OCI-LY3 (cell line): Measurements from ENCODE around the gene NSFL1C.

Source experiments
- H2AFZ ChIP-seq: fragments of 200-600, 300-600 bp; shearing (Covaris generic); 2 replicates; pipeline ENCODE4 v1.6.0; 2014; ENCODE audit warnings: antibody characterized with exemption, low read depth, low read length
- H3K27ac ChIP-seq: fragments of 200-600, 300-600 bp; sonication (generic); 2 replicates; pipeline ENCODE4 v1.5.1; 2014; ENCODE audit warnings: mild to moderate bottlenecking, low read length, moderate library complexity, mixed read lengths
- H3K27me3 ChIP-seq: fragments of 200-600, 300-600 bp; sonication (generic); 2 replicates; pipeline ENCODE4 v1.6.1; 2014; ENCODE audit warnings: low read depth, low read length, mixed read lengths
- H3K36me3 ChIP-seq: fragments of 200-600, 300-600 bp; sonication (generic); replicated peaks from 2 replicates; pipeline ENCODE3; 2014; ENCODE audit warnings: low read depth, low read length, mixed read lengths
- H3K4me1 ChIP-seq: fragments of 300-600, 200-600 bp; sonication (generic); 2 replicates; pipeline ENCODE4 v1.6.1; 2014; ENCODE audit warnings: low read length, mixed read lengths
- H3K4me2 ChIP-seq: fragments of 200-600, 300-600 bp; sonication (generic); 2 replicates; pipeline ENCODE4 v1.6.1; 2014; ENCODE audit warnings: low read length, mixed read lengths
- H3K4me3 ChIP-seq: fragments of 300-600, 200-600 bp; sonication (generic); 2 replicates; pipeline ENCODE4 v1.5.1; 2014; ENCODE audit warnings: antibody characterized with exemption, mild to moderate bottlenecking, low read length, moderate library complexity
- H3K79me2 ChIP-seq: fragments of 300-600, 200-600 bp; shearing (Covaris generic); 2 replicates; pipeline ENCODE4 v1.6.1; 2014; ENCODE audit warnings: mild to moderate bottlenecking, low read length, mixed read lengths
- H3K9ac ChIP-seq: fragments of 300-600, 200-600 bp; shearing (Covaris generic); 2 replicates; pipeline ENCODE4 v1.6.0; 2014; ENCODE audit warnings: mild to moderate bottlenecking, low read length, moderate library complexity
- H3K9me3 ChIP-seq: fragments of 200-600, 300-600 bp; shearing (Covaris generic); 2 replicates; pipeline ENCODE4 v1.6.1; 2014; ENCODE audit warnings: low read length, mixed read lengths; ENCODE audit not compliant: insufficient read depth
- H4K20me1 ChIP-seq: fragments of 200-600, 300-600 bp; sonication (generic); 2 replicates; pipeline ENCODE4 v1.6.1; 2016; ENCODE audit warnings: low read length, mixed read lengths; ENCODE audit not compliant: insufficient read depth
- EZH2phosphoT487 ChIP-seq: fragments of 200-600 bp; shearing (Covaris generic); IDR thresholded peaks from 2 replicates; pipeline ENCODE4 v1.6.1; 2018; ENCODE audit warnings: antibody characterized with exemption, mixed run types, low read depth
- TF ChIP-seq, protein P1 (sequence below): fragments of 200-600, 300-600 bp; sonication (generic); IDR thresholded peaks from 2 replicates; pipeline ENCODE4 v1.5.1; 2014; ENCODE audit warnings: antibody characterized with exemption, low read length, low read depth

NSFL1C gene

DNA sequence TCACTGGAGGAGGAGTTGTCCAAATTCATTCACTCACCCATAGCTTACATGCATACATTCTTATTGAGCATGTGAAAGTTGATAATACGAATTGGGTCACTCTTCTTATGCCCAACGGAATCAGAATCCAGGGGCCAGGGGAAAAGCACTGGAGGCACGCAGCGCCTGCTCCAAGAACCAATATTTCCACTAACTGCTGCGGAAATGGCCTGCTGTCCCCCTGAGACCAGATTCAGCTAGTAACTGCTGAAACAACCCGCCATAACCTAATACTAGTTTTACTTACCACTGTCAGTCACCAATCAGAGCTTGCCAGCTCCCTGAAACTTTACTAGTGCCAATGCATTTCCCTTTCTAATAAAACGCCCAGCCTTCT lies 73.2 kb downstream of the NSFL1C start:
- Histone ChIP-seq H3K9ac (peak overlapping the region; percentile 14; the same call in 1 of the 2 replicates), H4K20me1 (peaks cover 32% of the 10 kb centered on the region), H2AFZ (peak overlapping the region; percentile 69), H3K4me3 (peak overlapping the region; percentile 89), H3K36me3 (peaks cover 10% of the 10 kb centered on the region), H3K4me1 (peaks cover 29% of the 10 kb centered on the region), H3K27ac (no peak overlapping the region), H3K27me3 (peaks cover 36% of the 10 kb centered on the region), H3K79me2 (peaks cover 44% of the 10 kb centered on the region), H3K4me2 (peak overlapping the region; percentile 80), H3K9me3 (no peaks in the 10 kb centered on the region)
- TF ChIP-seq, protein P1, sequence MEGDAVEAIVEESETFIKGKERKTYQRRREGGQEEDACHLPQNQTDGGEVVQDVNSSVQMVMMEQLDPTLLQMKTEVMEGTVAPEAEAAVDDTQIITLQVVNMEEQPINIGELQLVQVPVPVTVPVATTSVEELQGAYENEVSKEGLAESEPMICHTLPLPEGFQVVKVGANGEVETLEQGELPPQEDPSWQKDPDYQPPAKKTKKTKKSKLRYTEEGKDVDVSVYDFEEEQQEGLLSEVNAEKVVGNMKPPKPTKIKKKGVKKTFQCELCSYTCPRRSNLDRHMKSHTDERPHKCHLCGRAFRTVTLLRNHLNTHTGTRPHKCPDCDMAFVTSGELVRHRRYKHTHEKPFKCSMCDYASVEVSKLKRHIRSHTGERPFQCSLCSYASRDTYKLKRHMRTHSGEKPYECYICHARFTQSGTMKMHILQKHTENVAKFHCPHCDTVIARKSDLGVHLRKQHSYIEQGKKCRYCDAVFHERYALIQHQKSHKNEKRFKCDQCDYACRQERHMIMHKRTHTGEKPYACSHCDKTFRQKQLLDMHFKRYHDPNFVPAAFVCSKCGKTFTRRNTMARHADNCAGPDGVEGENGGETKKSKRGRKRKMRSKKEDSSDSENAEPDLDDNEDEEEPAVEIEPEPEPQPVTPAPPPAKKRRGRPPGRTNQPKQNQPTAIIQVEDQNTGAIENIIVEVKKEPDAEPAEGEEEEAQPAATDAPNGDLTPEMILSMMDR, result no peak
- TF ChIP-seq EZH2phosphoT487, result no peak

DNA sequence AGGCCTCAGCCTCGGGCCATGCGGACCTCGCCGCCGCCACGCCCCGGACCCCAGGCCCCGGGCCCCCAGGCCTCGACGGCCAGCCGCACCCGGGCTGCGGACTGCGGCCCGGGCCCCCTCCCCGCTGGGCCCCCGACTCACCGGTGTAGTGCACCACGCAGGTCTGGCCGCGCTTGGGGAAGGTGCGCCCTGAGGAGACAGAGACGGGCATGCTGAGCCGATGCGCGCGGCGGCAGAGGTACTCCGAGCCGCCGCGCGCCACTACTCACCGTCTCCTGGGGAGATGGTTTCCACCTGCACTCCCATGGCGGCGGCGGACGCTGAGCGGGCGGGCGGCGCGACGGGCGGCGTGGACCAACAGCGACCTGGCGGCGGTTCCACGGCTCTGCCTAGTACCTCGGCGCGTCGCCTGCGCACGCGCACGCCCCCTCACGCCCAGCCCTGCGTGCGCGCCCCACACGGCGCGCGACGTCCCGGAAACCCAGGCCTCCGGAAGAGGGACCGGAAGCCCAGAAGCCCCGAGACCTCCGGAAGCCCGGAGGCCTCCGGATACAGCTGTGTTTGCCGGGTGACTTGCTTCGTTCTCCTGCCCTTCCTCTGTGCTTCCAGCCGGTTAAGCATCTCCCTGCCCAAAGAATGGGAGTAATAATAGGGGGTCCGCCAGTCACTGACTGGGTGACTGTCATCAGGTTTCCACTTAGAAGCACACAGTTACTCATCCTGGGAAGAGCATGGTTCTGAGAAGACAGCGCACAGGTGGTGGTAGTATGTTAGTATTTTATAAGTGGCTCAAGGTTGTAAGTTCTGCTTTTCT lies 73.7 kb downstream of the NSFL1C start, which contains the start of gene FKBP1A:
Gene FKBP1A (minus strand): TSS at position 362 of the 814 bp plus-strand sequence. CDS start 56 bp downstream, at position 306.
- H3K9ac ChIP-seq, result peak within 1 kb of the TSS; percentile 83
- peak within 1 kb of the TSS; percentile 96 for H3K4me2 ChIP-seq
- peaks cover 29% of the 10 kb centered on the region for H3K4me1 ChIP-seq
- peaks cover 38% of the 10 kb centered on the region for H4K20me1 ChIP-seq
- peak within 1 kb of the TSS; percentile 9; the same call in 1 of the 2 replicates for H3K27ac ChIP-seq
- peaks cover 30% of the 10 kb centered on the region for H3K27me3 ChIP-seq
- H3K4me3 ChIP-seq, result peak within 1 kb of the TSS; percentile 89
- H2AFZ ChIP-seq, result peak within 1 kb of the TSS; percentile 69
- H3K79me2 ChIP-seq, result peaks cover 50% of the 10 kb centered on the region
- TF ChIP-seq, protein P1, result no peak
- TF ChIP-seq EZH2phosphoT487, result no peak
- H3K9me3 ChIP-seq, result no peaks in the 10 kb centered on the region
- H3K36me3 ChIP-seq, result peaks cover 10% of the 10 kb centered on the region

DNA sequence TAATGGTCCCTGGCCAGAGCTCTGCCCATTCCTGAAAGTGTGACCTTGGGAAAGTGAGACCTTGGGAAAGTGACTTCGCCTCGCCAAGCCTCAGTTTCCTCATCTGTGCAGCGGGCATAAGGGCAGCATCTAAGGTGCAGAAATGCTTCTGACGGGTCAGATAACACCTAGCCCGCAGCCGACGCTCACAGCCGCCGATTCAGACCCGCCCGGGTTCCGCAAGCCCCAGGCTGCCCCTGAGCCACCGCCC lies 74.3 kb downstream of the NSFL1C start:
- peaks cover 44% of the 10 kb centered on the region for H4K20me1 ChIP-seq
- peaks cover 55% of the 10 kb centered on the region for H3K79me2 ChIP-seq
- peak overlapping the region; percentile 9; the same call in 1 of the 2 replicates for H3K27ac ChIP-seq

More for the DNA sequence above, 74.3 kb downstream of the NSFL1C start:
- peaks cover 10% of the 10 kb centered on the region for H3K36me3 ChIP-seq
- H2AFZ ChIP-seq, result no peak overlapping the region
- H3K27me3 ChIP-seq, result peaks cover 26% of the 10 kb centered on the region
- peak overlapping the region; percentile 89 for H3K4me3 ChIP-seq
- peaks cover 29% of the 10 kb centered on the region for H3K4me1 ChIP-seq
- no peaks in the 10 kb centered on the region for H3K9me3 ChIP-seq
- peak overlapping the region; percentile 83 for H3K9ac ChIP-seq
- TF ChIP-seq EZH2phosphoT487, result no peak
- TF ChIP-seq, protein P1, result no peak
- H3K4me2 ChIP-seq, result peak overlapping the region; percentile 96
